ENCODE data around the gene TMEM170B. TPM values are rescaled to one million over a fixed set of nuclear protein-coding genes. Genes with fewer than 3 reads are reported as not detected.

TMEM170B gene
- total RNA-seq, 1 experiment from 2014 or later: 1.0 TPM

GRCh38 chr6:11551053-11551452 is 13.5 kb downstream of the TMEM170B start:
- Histone ChIP-seq H3K79me2 (ENCODE audit: insufficient read depth, low read length) (no peaks in the 10 kb centered on the region), H4K20me1 (ENCODE audit: insufficient read depth) (no peaks in the 10 kb centered on the region), H3K4me3 (replicated peaks in 1 of 2; ENCODE audit: low read depth in 1 of 2, low read length in 2 of 2) (no peak overlapping the region), H3K36me3 (ENCODE audit: control insufficient read depth in 1 of 2, insufficient read depth in 2 of 2, low read length in 2 of 2) (no peaks in the 10 kb centered on the region), H3K27me3 (ENCODE audit: insufficient read depth, low read length) (no peaks in the 10 kb centered on the region), H3K9ac (ENCODE audit: low read length) (no peak overlapping the region), H3K27ac (ENCODE audit: low read depth, low read length) (no peak overlapping the region), H3K4me2 (ENCODE audit: low read length) (no peak overlapping the region), H3K4me1 (ENCODE audit: control insufficient read depth in 1 of 2, insufficient read depth in 2 of 2, low read length in 2 of 2) (no peaks in the 10 kb centered on the region), H3K9me3 (ENCODE audit: control insufficient read depth in 1 of 2, insufficient read depth in 1 of 2, low read depth in 1 of 2, low read length in 2 of 2) (no peaks in the 10 kb centered on the region), H3K9me2 (ENCODE audit: insufficient read depth) (no peaks in the 10 kb centered on the region), H2AFZ (ENCODE audit: low read depth, low read length, poor library complexity, severe bottlenecking) (no peak overlapping the region)
- CTCF ChIA-PET: no interaction called here
- DNase-seq (ENCODE audit: low read depth, low spot score) (no peak), ATAC-seq (no peak)
- no TSS peak for BruUV-seq (replicated peaks)
- TF ChIP-seq SP1 (IDR thresholded peaks at IDR 0.05; ENCODE audit: low read depth) (no peak), EZH2phosphoT487 (IDR thresholded peaks at IDR 0.05; ENCODE audit: borderline replicate concordance) (no peak), ELF1 (IDR thresholded peaks at IDR 0.05; ENCODE audit: borderline replicate concordance, low read depth) (no peak), POLR2AphosphoS5 (IDR thresholded peaks at IDR 0.05; ENCODE audit: low read depth, low read length) (no peak), TCF7L2 (IDR thresholded peaks at IDR 0.05; ENCODE audit: borderline replicate concordance, extremely low read depth, insufficient read depth, insufficient read length) (no peak), RAD21 (IDR thresholded peaks at IDR 0.05; ENCODE audit: low read depth) (no peak), POLR2A (IDR thresholded peaks at IDR 0.05; ENCODE audit: borderline replicate concordance, extremely low read depth, insufficient read depth, insufficient read length) (no peak), FOSL1 (IDR thresholded peaks at IDR 0.05; ENCODE audit: low read depth) (no peak), SRF (IDR thresholded peaks at IDR 0.05; ENCODE audit: low read depth) (no peak), ATF3 (IDR thresholded peaks at IDR 0.05) (no peak), EZH2 (IDR thresholded peaks at IDR 0.05) (no peak), SIN3A (IDR thresholded peaks at IDR 0.05; ENCODE audit: low read depth) (no peak), CEBPB (IDR thresholded peaks at IDR 0.05; ENCODE audit: low read depth) (no peak), ZFX (IDR thresholded peaks at IDR 0.05) (no peak), YY1 (IDR thresholded peaks at IDR 0.05; ENCODE audit: extremely low read depth, insufficient replicate concordance, low read depth, low read length) (no peak), ZNF274 (IDR thresholded peaks at IDR 0.05; ENCODE audit: low read depth, low read length) (no peak), CTCF (IDR thresholded peaks at IDR 0.05 in 2 of 3, conservative IDR thresholded peaks at IDR 0.05 in 1 of 3; ENCODE audit: borderline replicate concordance in 1 of 3, insufficient read depth in 1 of 3, low read depth in 2 of 3, low read length in 2 of 3) (no peak), MAX (IDR thresholded peaks at IDR 0.05) (no peak), REST (IDR thresholded peaks at IDR 0.05; ENCODE audit: low read depth) (no peak)
- RAD21 ChIA-PET (ENCODE audit: low non-redundant PET in 1 of 2, low total read pairs in 2 of 2, uncharacterized antibody in 2 of 2, unreplicated experiment in 2 of 2): no interaction called here
- POLR2A ChIA-PET: no interaction called here
- intact Hi-C loops (cut with micrococcal nuclease): no loop called here

All from HCT116 (cell line).